Hippocampal formation (tissue), 2 donors: ENCODE measurements around the gene AGR3.
"Not testable (repeated sequence)": the region's sequence is repeated elsewhere in the genome, so short reads cannot be mapped to it uniquely, and the experiment has no call there.

Source experiments
- DNase-seq, 2 donors: peaks; one replicate each; lab custom pipeline; 2025; lab: John Stamatoyannopoulos, UW

AGR3 gene

DNA sequence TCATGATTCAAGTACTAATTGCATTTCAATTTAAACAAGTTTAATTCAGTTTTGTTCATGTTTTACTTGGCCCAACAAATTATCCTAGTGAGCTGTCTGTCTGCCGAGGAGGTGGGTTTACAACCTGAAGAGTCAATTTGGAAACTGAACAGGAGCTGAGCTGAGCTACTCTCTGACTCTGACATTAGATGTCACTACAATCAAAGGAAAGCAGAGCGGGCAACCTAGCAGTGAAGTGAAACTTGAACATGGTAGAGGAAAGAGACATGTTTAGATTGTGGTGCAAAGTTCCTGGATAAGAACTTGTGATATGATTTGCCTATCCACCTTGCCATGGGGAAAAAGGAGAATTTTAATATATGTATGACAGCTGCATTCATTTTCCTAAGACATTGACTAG is 9.6 kb upstream of the AGR3 start:
- peak in 1 of 2 donors; percentile 3 for DNase-seq

DNA sequence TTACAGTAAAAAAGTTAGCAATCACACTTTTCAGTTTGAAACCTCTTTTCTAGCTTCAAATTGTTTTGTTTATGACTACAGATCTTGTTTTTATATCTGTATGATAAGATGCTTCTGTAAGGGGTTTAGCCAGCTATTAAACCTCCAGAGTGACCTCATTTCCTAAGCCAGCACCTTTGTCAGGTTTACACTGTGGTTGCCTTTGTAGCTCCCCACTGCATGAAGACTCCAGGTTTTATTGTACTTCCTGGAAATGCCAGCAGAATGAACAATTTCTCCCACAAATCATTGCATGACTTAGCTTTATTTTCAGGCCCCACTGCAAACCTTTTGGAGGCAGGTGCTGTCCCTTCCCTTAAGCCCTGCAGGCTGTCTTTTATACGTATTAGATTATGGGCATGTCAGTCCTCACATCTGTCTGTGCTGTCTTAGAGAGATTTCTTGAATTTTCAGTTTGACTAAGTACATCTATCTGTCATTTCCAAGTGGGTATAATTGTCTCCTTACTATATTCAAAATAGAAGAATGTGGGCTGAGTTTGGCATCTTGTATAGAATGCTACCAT is 8.2 kb upstream of the AGR3 start:
- DNase-seq, result no peak

DNA sequence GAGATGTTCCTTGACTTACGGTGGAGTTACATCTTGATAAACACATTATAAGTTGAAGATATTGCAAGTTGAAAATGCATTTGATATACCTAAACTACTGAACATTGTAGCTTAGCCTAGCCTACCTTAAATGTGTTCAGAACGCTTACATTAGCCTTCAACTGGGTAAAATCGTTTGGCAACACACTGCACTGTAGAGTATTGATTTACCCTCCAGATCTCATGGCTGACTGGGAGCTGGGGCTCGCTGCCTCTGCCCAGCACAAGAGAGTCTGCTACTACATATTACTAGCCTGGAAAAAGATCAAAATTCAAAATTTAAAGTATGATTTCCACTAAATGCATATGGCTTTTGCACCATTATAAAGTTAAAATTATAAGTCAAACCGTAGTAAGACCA is 7.5 kb upstream of the AGR3 start:
- no peak for DNase-seq

DNA sequence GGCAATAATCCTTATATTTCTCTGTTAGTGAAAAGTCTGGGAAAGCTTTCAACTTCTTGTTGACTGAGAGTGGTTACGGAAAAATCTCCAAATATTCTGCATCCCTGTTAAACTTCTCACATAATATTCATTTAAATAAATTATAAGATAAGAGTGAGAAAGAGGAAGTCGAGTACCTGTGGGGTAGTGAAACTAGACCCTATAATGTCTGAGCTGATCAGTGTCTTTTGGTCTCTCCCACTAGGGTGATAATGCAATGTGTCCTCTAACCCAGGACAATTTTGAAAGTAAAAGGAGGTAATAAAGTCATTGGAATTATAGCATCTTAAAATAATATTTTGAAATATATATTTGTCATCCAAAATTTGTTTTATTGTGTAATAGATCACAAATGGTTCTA is 2.1 kb upstream of the AGR3 start:
- no peak for DNase-seq

DNA sequence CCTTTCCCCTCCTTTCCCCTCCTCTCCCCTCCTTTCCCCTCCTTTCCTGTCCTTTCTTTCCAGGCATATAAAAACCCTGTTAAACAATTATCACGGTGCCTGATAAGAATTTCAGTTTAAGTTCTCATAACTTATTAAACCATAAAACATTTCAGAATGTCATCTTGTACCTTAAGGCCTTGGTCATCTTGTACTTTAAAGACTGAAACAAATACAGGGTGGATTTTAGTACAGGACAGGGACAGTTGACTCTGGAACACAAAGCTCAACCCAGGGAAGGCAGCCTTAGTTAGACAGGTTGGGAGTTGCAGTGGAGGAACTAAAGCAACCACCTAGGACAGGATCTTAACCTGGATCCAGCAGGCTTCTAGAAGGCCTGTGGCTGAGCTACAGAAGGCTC is 1.2 kb downstream of the AGR3 start:
- no peak for DNase-seq

DNA sequence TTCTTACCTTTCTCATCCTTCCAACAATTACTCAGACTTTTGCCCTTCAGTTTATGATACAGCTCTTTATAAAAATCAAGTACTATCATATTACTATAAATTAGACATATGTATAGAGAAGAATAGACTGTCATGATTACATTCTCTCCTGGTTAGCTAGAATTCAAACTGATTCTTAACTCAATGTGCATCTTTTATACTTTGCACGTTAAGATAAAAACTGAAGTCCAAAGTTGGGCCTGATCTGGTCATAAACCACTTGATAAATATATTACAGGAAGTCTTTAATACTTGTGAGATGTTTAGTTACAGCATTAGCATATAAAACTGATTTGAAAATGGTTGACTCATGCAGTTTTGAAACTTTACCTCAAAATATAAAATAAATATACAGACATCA is 2.6 kb downstream of the AGR3 start:
- DNase-seq, result no peak

DNA sequence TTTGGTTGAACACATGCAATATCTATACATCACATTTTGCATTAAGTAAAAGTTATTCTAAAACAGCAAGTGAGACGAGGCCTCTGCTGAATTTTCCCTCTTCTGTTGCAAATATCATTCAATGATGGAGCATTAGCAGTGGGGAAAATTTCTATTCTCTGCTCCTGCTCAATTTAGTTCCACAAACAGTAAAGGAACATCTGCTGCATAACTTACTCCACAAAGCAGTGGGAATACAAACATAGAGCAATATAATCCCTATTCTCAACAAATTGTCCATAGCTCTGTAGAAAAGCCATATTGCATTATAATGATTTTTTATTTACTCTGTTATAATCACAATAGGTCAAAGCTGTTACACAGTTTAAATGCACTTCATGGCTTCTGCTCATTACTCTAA is 5.9 kb downstream of the AGR3 start:
- DNase-seq, result no peak

DNA sequence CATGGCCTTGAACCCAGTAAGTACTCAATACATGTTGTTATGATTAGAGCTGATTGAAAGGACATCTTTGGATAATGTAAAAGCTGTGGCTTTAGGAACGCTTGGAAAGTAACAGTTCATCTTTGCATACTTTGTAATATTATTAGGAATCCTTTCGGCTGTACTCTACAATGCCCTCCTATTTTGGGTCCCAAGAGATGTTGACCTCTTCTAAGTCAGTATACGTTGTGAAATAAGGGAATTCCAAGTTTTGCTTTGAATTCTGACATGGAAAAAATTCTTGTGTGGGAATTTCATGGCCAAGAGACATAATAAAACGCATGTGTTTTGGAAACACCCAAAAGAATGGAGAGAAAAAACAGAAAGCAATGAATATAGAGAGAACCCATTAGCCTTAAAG is 7.7 kb downstream of the AGR3 start:
- DNase-seq, result no peak

DNA sequence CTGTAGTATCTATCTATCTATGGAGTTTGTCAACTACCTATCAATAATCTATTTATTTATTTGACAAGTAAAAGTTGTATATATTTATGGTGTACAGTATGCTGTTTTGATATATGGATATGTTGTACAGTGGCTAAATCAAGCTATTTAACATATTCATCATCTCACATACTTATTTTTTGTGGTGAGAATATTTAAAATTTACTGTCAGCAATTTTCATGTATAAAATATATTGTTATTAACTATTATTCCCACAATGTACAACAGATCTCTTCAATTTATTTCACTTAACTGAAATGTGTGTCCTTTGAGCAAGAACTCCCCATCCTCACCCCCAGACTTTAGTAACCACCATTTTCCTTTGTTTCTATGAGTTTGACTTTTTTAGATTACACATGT is 14.5 kb downstream of the AGR3 start:
- no peak for DNase-seq

DNA sequence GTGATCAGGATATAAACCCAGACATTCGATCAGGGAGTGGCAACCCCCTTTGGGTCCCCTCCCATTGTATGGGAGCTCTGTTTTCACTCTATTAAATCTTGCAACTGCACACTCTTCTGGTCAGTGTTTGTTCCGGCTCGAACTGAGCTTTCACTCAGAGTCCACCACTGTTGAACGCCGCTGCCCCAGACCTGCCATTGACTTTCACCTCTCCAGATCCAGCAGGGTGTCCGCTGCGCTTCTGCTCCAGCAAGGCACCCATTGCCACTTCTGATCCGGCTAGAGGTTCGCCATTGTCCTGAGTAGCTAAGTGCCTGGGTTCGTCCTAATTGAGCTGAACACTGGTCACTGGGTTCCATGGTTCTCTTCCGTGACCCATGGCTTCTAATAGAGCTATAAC is 28.6 kb downstream of the AGR3 start:
- not testable (repeated sequence) for DNase-seq

DNA sequence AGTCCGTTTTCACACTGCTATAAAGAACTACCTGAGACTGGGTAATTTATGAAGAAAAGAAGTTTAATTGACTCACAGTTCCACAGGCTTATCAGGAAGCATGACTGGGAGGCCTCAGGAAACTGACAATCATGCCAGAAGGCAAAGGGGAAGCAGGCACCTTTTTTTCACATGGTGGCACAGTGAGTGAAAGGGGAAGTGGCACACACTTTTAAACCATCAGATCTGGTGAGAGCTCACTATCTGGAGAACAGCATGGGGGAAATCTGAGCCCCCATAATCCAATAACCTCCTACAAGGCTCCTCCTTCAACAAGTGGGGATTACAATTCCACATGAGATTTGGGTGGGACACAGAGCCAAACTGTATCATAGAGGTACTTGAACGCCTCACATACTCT is 30.0 kb downstream of the AGR3 start:
- no peak for DNase-seq

DNA sequence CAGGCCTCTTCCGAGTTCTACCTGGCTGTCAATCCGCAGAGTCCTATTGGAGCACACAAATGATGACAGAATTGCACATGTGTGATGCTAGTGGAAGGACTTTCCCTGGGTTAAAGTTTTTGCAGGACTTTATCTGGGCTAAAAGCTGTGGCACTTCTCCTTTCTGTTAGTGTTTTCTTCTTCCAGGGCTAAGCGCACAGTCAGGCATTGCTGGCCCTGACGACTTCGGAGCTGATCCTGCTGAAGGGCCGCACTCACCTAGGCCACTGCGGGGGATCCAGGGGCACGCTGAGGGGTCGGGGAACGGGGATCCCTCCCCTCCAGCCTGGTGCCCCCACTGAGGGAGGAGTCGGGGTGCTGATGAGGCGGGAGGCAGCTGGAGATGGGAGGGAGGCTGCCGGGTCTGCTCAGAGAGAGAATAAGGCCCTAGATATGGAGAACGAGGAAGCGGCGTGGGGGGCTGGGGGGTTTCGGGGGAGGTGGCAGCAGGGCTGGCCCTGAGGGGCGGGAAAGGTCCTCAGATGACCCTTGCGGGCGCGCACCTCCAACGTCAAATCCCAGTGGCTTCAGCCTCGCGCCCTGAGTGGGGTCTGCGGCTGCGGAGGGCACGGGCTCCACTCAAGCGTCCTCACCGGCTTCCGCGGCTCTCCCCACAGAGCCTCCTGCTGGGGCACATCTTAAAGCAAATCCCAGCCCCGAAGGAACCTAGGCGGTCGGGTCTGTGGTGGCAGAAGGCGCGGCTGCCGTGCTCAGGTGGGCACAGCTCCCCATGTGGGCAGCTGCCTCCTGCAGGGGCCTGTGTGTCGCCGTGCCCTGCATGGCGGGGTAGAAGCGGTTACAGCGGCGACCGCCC is 30.9 kb downstream of the AGR3 start:
- no peak for DNase-seq

DNA sequence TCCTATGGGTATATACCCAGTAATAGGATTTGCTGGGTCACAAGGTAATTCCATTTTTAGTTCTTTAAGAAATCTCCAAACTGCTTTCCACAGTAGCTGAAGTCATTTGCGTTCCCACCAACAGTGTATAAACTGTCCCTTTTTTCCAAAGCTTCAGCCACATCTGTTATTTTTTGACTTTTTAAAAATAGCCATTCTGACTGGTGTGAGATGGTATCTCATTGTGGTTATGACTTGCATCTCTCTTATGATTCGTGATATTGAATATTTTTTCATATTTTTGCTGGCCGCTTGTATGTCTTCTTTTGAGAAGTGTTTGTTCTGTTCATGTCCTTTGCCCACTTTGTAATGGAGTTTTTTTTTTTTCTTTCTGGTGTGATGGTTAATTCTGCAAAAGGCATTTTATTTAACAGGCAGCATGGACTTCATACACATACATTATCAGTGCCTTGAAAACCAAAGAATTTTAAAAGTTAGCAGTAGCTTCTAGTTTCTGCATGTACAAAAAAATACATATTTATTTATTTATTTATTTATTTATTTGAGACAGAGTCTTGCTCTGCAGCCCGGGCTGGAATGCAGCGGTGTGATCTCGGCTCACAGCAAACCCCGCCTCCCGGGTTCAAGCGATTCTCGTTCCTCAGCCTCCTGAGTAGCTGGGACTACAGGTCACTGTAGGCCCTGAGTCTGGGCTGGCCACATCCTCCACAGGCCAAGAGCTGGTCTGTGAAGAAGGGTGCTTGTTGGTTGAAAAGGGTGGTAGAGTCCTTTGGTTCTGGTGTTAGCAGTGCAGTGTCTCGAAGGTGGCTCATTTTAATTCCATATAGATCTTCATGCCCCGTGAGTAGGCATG is 32.3 kb downstream of the AGR3 start:
- no peak for DNase-seq

DNA sequence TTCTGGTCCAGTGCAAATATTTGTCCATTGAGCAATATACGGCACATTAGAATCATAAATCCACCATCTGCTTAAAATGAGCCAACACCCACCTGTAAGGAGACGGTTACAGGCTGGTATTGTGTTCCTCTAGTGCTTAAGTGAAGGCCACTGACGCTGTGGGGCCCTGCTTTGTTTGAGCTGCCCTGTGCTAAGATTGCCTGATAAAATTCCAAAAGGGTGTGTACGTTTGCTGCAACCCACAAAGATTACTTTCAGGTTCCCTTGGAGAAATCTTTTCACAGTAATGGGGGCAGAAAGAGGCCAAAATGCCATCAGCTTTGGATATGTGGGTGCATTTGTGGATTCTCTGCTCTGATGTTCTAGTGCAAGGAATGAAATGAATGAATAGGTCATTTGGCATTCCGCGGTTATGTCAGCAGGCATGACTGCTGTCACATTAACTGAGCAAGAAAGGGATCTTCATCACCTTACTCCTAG is 34.4 kb downstream of the AGR3 start:
- DNase-seq, result no peak

DNA sequence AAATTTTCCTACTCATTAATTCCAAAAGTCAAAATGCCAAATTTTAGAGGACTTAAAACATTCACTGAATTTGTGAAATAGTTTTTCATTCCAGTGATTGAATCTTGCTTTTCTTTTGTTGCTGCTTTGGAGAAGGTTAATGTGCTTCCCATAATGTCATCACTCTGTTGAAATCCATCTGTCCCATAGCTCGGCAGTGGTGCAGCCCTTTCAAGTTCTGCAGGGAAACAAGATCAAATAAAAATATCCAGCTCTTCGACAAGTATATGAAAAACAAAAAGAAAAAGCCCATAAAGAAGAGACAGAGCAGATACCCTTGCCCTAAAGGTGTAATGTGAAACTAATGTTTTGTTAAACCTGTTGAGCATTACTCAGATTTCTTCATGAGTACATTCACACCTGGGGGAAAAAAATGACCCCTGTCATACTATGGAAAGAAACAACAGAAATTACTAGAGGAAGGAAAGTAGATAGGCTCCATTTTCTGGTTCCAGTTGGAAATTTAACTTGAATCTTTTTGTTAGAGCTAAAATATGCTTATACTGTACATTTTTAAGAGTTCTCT is 35.1 kb downstream of the AGR3 start:
- no peak for DNase-seq

DNA sequence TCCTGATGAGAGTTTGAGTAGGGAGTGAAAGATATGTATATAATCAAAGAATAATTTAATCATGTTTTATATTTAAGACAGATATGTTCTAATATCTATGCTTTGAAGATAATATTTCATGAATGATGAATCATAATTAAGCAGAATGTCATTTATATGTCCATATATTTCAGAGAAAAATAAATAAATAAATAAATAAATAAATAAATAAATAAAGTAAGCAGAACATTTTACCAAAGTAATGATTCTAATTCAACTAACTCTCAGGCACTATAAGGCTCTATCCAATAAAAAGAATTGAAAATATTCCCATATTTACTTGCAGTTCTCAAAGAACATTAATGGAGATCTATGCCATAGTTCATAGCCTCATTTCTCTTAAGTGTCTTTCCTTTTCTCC is 36.0 kb downstream of the AGR3 start:
- DNase-seq, result no peak

DNA sequence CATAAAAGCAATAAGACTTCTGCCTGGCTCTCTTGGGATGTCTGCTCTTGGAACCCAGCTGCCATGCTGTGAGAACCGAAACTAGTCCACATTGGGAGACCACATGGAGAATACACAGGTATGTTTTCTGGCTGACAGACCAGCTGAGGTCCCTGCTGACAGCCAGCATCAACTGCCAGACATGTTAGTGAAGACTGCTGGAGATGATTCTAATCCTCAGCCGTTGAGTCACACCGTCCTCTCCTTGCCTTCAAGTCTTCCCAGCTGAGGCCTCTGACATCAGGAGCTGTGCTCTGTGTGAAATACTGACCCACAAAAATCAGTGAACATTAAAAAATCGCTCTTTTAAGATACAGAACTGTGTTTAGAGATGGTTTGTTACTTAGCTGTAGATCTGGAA is 40.1 kb downstream of the AGR3 start:
- DNase-seq, result no peak

DNA sequence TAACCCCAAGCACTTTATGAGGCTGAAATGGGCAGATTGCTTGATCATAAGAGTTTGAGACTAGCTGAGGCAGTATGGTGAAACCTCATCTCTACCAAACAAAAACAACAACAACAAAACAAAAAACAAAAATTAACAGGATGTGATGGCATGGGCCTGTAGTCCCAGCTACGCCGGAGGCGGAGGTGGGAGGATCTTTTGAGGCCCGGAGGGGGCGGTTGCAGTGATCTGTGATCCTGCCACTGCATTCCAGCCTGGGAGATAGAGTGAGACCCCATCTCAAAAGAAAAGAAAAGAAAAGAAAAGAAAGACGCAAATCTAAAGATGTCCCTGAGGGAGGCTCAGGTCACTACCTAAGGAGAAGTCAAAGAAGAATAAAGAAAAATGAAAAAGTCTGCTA is 41.7 kb downstream of the AGR3 start:
- DNase-seq, result no peak

DNA sequence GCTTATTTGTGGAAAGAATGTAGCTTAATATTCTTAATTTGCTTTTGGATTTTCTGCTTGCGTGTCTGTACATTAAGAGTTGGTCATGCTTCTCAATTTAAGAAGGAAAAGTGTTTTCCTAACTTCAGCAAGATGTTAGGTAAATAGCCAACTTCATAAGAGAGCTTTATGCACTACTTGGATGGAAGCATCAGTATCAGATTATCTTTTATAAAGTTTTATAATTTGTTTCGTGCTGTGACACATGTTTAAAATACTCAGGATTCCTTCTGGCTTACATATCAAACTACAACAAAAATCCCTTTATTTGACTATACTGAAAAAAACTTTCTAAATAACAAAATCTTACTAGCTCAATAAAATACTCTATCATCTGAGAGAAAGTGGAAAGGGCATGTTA is 42.1 kb downstream of the AGR3 start:
- DNase-seq, result no peak

DNA sequence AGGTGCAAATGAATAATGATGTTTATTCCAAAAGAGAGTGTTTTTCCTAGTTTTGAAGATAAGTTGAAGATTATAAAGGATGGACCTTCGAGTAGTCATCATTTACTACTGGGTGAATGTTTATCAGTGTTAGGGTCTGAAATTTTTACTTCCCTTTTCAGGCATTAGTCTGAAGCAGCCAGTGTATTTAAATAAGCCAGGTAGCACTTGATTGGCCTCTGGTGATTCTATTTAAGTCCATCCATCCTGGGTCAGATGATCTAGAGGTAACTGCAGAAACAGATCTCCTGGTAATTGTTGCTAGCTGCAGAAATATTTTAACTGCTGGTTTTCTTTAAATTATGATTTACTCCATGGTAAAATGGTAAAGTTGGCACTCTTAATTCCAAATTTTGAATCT is 42.9 kb downstream of the AGR3 start:
- DNase-seq, result no peak

DNA sequence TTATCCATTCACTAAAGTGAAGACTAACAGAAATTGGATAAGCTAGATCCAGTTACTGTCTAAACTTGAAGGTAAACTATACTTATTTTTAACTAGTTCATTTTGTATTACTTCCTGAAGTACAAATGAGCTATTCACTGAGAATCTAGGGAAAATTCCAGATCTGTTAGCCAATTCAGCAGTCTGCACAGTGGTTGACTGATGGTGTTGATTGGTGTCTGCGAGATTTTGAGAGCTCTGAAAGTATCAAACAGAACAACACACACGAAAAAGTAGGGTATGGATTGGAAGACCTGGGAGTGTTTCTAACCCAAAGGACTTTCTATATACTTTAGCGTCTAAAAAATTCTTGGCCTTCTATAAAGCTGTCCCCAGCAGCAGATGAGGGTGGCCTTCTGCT is 43.4 kb downstream of the AGR3 start:
- DNase-seq, result no peak

DNA sequence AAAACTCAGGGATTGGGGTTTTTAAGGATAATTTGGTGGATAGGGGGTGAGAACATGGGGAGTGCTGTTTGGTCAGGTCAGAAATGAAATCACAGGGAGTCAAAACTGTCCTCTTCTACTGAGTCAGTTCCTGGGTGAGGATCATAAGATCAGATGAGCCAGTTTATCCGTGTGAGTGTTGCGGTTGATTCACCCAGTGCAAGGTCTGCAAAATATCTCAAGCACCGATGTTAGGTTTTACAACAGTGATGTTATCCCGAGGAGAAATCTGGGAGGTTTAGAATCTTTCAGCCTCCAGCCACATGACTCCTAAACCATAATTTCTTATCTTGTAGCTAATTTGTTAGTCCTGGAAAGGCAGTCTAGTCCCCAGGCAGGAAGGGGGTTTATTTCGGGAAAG is 45.3 kb downstream of the AGR3 start:
- no peak for DNase-seq

DNA sequence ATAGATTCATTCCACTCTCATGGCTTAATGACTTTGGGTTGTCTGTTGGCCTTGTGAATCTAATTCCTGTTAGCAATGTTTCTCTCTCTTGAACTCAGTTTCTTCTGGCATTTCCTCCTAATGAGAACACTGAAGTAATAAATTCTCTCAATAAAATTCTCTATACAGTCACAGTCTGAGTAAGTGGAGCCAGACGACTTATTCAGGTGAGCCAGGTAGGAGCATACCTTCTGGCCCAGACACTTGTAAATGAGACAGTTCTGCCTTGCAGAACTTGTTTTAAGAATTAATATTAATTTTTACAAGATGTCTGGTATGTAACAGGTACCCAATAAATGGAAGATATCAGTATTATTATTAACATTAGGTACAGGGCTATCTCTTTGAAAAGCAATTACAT is 48.4 kb downstream of the AGR3 start:
- no peak for DNase-seq
